Psoas muscle (tissue), 8 donors: ENCODE data around the gene ACSBG1. TPM values are rescaled to one million over a fixed set of nuclear protein-coding genes. Genes with fewer than 3 reads are reported as not detected.

ENCODE experiments used
- ATAC-seq, 4 donors: fragments of 200-7000 bp; cut with Tn5 transposase; one replicate each; pipeline ENCODE4 v1.9.1; 2020; ENCODE audit warnings: moderate library complexity in 3 of 4, mild to moderate bottlenecking in 2 of 4
- DNase-seq, 2 donors: peaks; one replicate each; pipeline ENCODE4 v3.0.0-alpha.2; 2020
- H3K27ac ChIP-seq: fragments of 200-600 bp; one replicate; pipeline ENCODE4 v1.8.0; 2022
- H3K27me3 ChIP-seq, 3 donors: fragments of 200-600 bp in 1 of 3; one replicate each; pipeline versions ENCODE4 v1.6.1 to v1.8.0; 2013 to 2022; ENCODE audit warnings: low read length in 2 of 3, mild to moderate bottlenecking in 2 of 3, moderate library complexity in 1 of 3; ENCODE audit not compliant: insufficient read depth in 3 of 3
- H3K36me3 ChIP-seq, 2 donors: fragments of 200-600 bp in 1 of 2; one replicate each; pipeline versions ENCODE4 v1.6.1 to v1.8.0; 2013 to 2022; ENCODE audit warnings: low read depth in 1 of 2, mild to moderate bottlenecking in 1 of 2, moderate library complexity in 1 of 2; ENCODE audit not compliant: insufficient read depth in 1 of 2
- H3K4me1 ChIP-seq: fragments of 200-600 bp; one replicate; pipeline ENCODE4 v1.8.0; 2022
- H3K4me3 ChIP-seq: fragments of 200-600 bp; one replicate; pipeline ENCODE4 v1.8.0; 2022; ENCODE audit warnings: mild to moderate bottlenecking
- H3K9me3 ChIP-seq: fragments of 200-600 bp; one replicate; pipeline ENCODE4 v1.8.0; 2022
- CTCF ChIP-seq: fragments of 200-600 bp; IDR thresholded peaks from one replicate; pipeline ENCODE4 v1.8.0; 2022; ENCODE audit warnings: antibody characterized with exemption
- WGBS, 3 donors: extraction: QIAGEN DNeasy Blood & Tissue Kit; methylation state at CpG; one replicate each; pipeline versions ENCODE4 v1.1.6 to v1.1.7; 2013; 5-methylcytosine and 5-hydroxymethylcytosine counted together
- intact Hi-C, 2 donors: fragments of 100-400 bp; cut with DNase I; formaldehyde crosslinking; loops; one replicate each; pipeline versions ENCODE4 v1.11.0 to v1.14.2; 2022
- polyA plus RNA-seq, 3 donors: library from polyadenylated mRNA; stranded (reverse); fragments of 200-250 nt; gene quantifications; one replicate each; pipeline ENCODE4 v1.2.3, GENCODE V29; 2013
- total RNA-seq, 4 donors: library from RNA; stranded (reverse); fragmentation: NEBNext Ultra II Directional in 2 of 4; extraction: Animal tissue kit (Norgen Biotek cat#: 25700) in 2 of 4; gene quantifications; one replicate each; pipeline versions ENCODE4 v1.2.1 to v1.2.4, GENCODE V29; 2021 to 2023
- donor health status: healthy with polysubstance abuse.
- donor health status: DM: no; HTN: no; CAD: no; lungs with moderate emphysema.
- donor health status: Bipolar disorder and iron deficiency.
- donor health status: healthy.
- donor health status: DM: yes; HTN: yes; CAD: no.
- donor health status: DM: no; HTN: no; CAD: no.
- donor health status: DM: no; HTN: no; CAD: no.
- donor health status: DM: yes; HTN: yes; CAD: no.

Gene ACSBG1
- total and polyA plus RNA-seq, 7 donors = 0.12 to 0.64 (median 0.51) TPM; not detected in 3

DNA sequence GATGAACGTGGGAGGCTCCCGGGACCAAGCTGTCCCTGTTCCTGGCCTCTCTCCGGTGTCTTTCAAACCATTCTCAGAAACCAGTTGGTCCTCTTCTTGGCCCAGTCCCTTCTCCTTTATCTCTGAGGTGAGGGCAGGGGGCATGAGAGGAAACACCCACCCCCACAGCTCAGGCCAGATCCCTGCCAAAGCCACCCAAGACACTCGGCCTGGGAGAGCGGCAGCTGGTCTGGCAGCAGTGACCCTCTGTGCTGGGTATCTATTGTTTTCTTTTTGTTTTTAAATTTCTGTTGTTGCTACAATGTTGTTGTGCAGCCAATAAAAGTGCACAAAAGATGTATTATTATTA lies 27.3 kb downstream of the ACSBG1 start:
- no peak for TF ChIP-seq CTCF
- peaks cover 58% of the 10 kb centered on the region for H3K4me1 ChIP-seq

DNA sequence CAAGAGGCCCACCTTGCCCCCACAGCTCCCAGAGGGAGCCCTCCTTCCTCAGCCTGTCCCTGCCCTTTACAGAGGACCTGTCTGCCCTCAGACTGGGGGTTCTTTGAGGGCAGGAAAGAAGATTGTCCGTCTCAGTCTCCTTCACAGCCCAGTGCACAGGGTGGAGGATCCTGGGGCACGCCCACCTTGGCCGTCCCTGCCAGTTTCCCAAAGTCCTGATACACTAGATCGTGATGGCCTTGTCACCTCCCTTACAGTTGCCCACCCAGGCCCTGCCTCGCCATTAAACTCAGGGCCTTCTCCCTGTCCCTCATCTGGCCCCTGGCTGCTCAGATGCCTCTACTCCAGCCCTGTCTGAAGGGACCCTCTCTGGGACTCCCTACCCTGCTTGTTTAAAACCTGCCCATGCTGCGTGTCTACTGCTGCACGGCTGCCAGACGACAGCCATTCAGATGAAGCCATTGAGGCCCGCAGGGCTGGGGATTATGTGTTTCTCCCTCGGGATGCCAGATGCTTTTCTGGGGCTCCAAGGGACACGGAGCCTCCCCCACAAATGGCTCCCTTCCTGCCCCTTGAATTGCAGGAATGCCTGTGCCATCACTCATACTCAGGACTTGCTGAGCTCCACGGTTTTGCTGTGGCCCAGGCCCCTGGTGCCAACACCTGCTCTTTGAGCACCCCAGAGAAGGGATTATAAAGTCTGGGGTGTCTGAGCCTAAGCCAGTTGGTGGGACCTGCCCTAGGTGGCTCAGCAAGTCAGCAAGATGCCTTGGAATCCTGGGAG lies 27.8 kb downstream of the ACSBG1 start:
- H3K4me3 ChIP-seq = no peak overlapping the region
- no peak for TF ChIP-seq CTCF
- WGBS, 3 donors = 29 to 48% (median 36%) methylated on average over 12 of the region's 12 CpGs
- H3K36me3 ChIP-seq = no peaks in the 10 kb centered on the region
- DNase-seq (no peak), ATAC-seq (peak; percentile 45 to 78 (median 69))
- no peaks in the 10 kb centered on the region for H3K27me3 ChIP-seq
- peak overlapping the region; percentile 67 for H3K27ac ChIP-seq
- intact Hi-C loops = no loop called here
- H3K9me3 ChIP-seq = no peaks in the 10 kb centered on the region
- H3K4me1 ChIP-seq = peaks cover 54% of the 10 kb centered on the region

More for the DNA sequence above, 27.3 kb downstream of the ACSBG1 start:
- H3K9me3 ChIP-seq = no peaks in the 10 kb centered on the region
- H3K27me3 ChIP-seq = no peaks in the 10 kb centered on the region
- intact Hi-C loops = no loop called here
- no peak overlapping the region for H3K4me3 ChIP-seq
- no peak for ATAC-seq
- H3K27ac ChIP-seq = peak overlapping the region; percentile 67
- H3K36me3 ChIP-seq = no peaks in the 10 kb centered on the region
- DNase-seq = no peak
- WGBS, 3 donors = 35 to 50% (median 41%) methylated on average over 5 of the region's 5 CpGs

- Histone ChIP-seq H3K4me1 (peaks cover 49% of the 10 kb centered on the region), H3K4me3 (no peak overlapping the region), H3K27ac (peak overlapping the region; percentile 67), H3K36me3 (no peaks in the 10 kb centered on the region), H3K27me3 (no peaks in the 10 kb centered on the region), H3K9me3 (no peaks in the 10 kb centered on the region)
- no peak for TF ChIP-seq CTCF
- ATAC-seq = peak in 2 of 4 donors; percentile 1
- intact Hi-C loops = no loop called here
- WGBS, 3 donors = 59 to 82% (median 77%) methylated on average over 10 of the region's 10 CpGs
- no peak for DNase-seq
Measured at GRCh38 chr15:78205856-78206255, 28.5 kb downstream of the ACSBG1 start.

- Histone ChIP-seq H3K9me3 (no peaks in the 10 kb centered on the region), H3K36me3 (no peaks in the 10 kb centered on the region), H3K4me1 (peaks cover 49% of the 10 kb centered on the region), H3K4me3 (no peak overlapping the region), H3K27me3 (no peaks in the 10 kb centered on the region), H3K27ac (peak overlapping the region; percentile 70)
- ATAC-seq (no peak), DNase-seq (no peak)
- WGBS, 3 donors = 13 to 26% (median 15%) methylated on average over 1 of the region's 1 CpG
- intact Hi-C loops = no loop called here
- no peak for TF ChIP-seq CTCF
Measured at GRCh38 chr15:78205337-78205736, 29.0 kb downstream of the ACSBG1 start.
